Ammon's horn (tissue), 1 donor: Measurements from ENCODE around the gene CSNK2B.
A peak's percentile ranks its signal among the peaks of the same experiment; 100 is the strongest.

ENCODE experiments used
- DNase-seq: peaks from one replicate; pipeline ENCODE4 v3.0.0-alpha.2; 2016; ENCODE audit warnings: low spot score

CSNK2B gene

DNA sequence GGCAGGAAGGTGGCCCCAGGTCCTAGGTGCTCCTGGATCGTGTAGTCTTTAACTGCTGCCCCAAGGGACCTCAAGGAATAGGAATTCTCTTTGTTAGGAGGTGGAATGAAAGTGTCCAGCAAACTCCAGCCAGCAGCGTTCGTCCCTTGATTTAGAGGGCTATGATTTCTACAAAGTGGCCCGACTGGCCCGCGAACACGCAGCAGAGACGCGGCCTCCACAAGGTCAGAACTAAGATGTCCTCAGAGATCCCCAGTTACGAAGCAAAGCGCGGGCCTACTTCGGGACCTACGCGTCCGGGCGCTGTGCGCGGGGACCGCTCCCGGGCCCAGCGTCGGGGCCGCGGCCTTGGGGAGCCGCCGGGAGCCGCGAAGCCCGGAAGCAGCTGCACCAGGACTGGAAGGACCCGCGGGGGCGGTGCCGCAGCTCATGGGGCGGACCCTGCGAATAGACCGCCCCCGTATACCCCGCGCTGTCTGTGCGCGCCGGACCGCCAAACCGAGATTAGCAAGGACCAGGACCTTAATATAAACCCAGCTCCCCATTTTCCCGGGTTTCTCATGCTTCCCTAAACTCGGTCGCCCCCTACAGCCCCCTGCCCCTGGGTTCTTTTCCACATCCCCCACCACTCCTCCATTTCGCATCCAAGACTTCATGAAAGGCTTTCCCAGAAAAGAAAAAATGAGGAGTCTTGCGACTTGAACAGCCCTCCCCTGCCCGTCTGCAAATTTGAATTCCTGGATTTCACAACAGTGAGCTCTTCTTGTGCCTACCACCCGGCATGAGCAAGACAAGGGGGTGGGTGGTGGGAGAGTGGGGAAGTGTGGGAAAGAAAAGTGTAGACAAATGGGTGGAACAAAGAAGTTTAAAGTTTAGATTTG is 5.3 kb upstream of the CSNK2B start, which contains the start of gene C6orf47:
TSS of gene C6orf47 (minus strand) at position 398 of the 881 bp plus-strand sequence. CDS start 831 bp downstream, outside the sequence.
- DNase-seq = peak; percentile 89

GRCh38 chr6:31661262-31662123 is 4.4 kb upstream of the CSNK2B start:
- DNase-seq = no peak

DNA sequence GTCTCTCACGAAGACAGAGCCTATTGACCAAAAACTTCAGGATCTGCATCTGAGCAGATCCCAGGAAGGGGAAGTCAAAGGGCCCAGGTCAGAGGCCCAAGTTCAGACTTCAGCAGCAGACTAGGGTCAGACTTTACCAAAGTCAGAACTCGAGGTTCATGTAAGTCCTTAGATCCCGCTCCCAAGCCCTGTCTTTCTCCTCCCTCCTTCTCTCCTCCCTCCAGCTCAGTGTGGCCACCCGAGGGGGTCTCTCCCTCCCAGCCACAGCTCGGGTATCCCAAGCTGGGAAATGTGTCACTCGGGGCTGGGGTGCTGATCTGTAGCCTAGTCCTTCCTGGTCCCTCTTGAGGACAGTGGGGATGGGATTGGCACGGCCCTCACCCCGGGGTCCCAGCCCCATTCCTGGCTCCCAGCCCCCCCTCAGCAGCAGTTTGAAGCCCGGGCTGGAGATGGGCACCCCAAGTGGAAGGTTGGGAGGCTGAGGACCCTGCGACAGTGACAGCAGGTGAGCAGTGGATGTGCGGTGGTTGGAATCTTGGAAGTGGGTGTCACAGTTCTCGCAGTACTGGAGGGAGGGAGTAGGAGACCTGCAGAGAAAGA is 3.7 kb upstream of the CSNK2B start:
- DNase-seq = no peak

DNA sequence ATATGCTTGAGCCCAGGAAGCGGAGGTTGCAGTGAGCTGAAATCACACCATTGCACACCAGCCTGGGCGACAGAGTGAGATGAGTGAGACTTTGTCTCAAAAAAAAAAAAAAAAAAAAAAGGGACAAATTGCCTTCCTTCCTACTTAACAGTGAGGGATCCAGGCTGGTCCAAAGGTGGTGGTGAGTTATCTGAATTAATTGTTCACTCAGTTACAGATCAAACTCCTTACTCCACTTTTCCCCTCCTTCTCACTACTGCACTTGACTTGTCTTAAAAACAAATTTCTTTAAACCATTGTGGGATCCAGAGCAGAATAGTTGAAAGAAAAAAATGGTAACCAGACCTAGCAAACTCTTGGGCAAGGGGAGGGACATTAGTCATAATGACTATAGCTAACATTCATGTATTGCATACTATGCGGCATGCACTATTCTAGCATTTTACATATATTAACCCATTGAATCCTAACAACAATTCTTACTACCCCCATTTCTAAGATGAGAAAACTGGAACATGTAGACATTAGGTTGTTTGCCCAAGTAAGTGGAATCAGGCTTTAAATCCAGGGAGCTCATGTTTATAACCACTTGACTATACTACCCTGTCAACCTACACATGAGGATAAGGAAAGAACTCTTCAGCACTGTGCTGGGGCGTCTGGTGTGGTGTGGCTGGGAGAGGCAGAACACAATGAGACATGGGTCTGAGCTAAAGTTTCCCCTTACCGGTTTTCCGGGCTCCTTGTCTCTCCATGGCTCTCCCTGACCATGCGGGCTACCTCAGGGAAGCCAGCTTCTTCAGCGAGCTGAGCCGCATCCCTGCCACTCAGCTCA is 2.5 kb upstream of the CSNK2B start:
- DNase-seq = no peak

DNA sequence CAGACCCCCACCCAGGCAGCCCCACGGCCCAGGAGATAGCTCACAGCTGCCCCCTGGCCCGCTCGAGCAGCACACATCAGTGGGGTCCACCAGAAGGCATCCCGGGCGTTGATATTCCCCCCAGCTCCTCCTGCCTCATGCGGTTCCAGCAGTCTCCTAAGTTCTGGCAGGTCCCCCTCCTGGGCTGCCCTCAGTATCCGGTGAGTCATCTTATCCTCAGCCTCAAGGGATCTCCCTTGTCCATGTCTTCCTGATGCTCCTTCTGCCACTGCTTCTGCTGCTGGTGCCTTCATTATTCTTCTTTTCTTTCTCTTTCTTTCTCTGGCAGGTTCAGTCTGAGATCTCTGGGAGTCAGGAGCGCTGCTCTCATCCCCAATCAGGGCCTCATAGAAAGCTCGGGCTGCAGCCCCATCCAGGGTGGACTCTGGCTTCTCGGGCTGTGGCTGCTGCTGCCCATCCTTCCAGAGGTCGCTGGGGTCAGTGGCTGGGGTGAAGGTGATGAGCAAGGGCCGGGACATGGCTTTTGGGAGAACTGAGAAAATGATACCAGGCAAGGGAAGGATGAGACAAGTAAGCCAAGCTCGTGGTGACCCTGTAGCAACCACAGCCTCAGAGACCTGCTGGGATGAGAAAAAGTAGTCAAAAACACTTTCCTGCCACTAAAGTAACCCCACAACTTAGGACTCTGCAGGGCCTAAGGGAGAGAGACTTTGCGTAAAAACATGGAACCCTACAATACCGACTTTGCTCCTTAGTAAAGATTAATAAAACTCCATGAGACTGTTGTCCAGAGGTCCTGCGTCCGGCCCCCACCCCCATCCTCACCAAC is 1.7 kb upstream of the CSNK2B start:
- no peak for DNase-seq

DNA sequence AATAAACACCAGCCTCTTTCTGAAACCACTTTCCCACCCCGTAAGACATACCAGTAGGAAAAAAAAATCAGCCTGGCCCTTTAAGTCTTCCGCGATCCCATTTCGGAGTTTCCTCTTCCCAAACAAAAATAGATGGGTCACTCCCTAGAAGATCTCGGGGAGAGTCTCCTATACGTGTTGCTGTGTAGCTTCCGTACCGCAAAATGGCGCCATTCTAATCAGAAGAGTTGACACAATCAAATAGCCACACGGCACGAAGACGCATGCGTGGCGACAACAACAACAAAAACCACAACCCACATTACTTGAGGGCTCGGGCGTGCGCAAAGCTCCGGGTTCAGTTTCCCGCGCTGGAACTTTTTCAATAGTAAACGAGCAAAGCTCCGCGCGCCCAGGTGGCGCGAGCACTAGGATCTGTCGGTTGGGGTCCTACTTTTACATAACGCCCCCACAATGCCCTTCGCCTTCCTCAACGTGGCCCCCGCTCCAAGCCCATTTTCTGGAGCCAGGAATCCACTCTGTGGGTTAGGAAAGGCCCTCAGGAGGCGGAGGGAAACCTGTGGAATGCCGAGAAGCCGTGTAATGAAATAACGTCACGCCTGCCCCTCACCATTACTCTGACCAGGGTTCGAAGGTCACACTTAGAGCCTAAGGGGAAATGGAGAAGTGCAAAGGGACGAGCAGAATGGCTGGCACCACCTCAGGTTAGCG is 935 bp upstream of the CSNK2B start, which contains the start of gene GPANK1:
TSS of gene GPANK1 (minus strand) at position 208 of the 711 bp plus-strand sequence. CDS start 519 bp downstream, outside the sequence.
- peak; percentile 98 for DNase-seq

GRCh38 chr6:31666337-31666965 is 571 bp downstream of the CSNK2B start:
- DNase-seq = no peak

- no peak for DNase-seq
Observed at GRCh38 chr6:31669676-31670075, 3.8 kb downstream of the CSNK2B start, which contains the start of gene LY6G5B. Gene LY6G5B (plus strand): TSS chr6:31669976. CDS start chr6:31670951, 975 bp downstream.

- DNase-seq = no peak
Observed at GRCh38 chr6:31676322-31676903, 10.5 kb downstream of the CSNK2B start.

- DNase-seq = no peak
Observed at GRCh38 chr6:31676904-31677303, 11.0 kb downstream of the CSNK2B start.

GRCh38 chr6:31677955-31678354 is 12.1 kb downstream of the CSNK2B start:
- DNase-seq = no peak

GRCh38 chr6:31680226-31681134 is 14.6 kb downstream of the CSNK2B start, which contains the start of gene LY6G5C:
Gene LY6G5C (minus strand): TSS chr6:31681067. CDS start chr6:31680373, 694 bp downstream.
- DNase-seq = peak; percentile 92

DNA sequence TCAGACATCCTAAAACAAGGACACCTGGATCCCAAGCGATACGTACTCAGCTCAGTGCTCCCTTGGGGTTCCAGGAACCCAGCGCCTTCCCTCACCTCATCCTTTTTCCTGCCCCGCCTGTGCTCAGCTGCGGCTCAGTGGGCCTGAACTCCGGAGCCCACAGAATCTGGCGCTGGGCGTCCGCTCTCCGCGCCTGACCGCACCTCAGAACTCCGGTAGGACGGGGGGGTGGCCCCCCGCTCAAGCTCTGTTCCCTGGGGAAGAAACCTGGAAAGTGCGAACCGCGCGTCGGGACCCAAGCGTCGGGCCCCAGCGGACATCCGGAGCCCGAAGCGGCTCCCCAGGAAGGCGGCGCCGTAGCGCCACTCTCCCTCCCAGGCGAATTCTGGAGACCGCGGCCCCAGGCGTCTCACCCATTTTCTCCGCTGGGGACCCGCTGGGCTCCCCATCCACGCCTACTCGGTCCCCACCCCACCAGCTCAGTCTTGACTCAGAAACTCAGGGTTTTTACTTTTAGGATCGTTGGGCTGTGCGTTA is 15.3 kb downstream of the CSNK2B start:
- DNase-seq = peak; percentile 32

- DNase-seq = no peak
Observed at GRCh38 chr6:31683591-31683990, 17.7 kb downstream of the CSNK2B start.

DNA sequence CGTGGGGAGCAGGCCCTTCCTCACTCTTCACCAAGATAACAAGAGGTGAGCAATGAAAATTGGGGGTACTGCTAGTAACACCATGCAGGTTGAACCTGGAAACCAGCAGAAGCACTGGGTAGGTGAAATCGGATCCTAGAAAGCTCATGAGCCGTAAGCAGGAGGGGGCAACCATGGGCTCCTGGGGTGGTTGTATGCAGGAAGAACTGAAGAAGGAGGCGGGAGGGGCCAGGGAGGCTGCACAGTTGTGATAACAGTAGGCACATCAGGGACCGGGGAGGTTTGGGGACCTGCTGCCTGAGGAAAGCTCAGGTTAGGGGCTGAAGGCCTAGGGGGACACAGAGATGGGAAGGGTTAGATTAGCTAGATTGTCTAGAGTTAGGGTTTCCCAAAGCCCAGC is 20.6 kb downstream of the CSNK2B start:
- no peak for DNase-seq

DNA sequence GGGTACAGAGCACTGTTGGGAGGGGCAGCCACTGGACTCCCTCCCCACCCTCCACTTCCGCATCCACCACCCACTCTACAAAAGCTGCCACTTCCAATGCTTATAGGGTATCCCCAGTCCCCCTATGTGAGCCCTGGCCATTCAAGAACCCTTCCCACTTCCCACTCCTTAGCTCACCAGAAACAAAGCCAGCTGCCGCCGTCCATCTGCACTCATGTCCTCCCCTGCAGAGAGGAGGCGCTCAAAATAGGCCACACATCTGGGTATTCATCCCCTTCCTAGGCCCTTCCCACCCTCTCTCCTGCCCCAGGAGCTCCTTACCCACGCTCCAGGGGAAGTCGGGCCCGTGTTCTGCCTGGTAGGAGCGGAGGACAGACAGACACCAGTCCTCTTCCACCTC is 21.4 kb downstream of the CSNK2B start:
- DNase-seq = no peak
